Activated naive CD4-positive, alpha-beta T cell treated with anti-CD3 and anti-CD28 coated beads, Interleukin-2, amount 50 U/mL, for 16 hours (primary cell): ENCODE results near the gene TBC1D16.
"Not testable (repeated sequence)": the region's sequence is repeated elsewhere in the genome, so short reads cannot be mapped to it uniquely, and the experiment has no call there.

Experiments
- DNase-seq: peaks from one replicate; pipeline ENCODE4 v3.0.0-alpha.2; 2020

Gene TBC1D16

GRCh38 chr17:80002690-80003490 is 32.8 kb downstream of the TBC1D16 start:
- DNase-seq, result no peak

GRCh38 chr17:80002070-80002641 is 33.5 kb downstream of the TBC1D16 start:
- no peak for DNase-seq

GRCh38 chr17:80000981-80001775 is 34.5 kb downstream of the TBC1D16 start:
- DNase-seq, result no peak

- DNase-seq, result no peak
Observed at GRCh38 chr17:80000136-80000535, 35.5 kb downstream of the TBC1D16 start.

DNA sequence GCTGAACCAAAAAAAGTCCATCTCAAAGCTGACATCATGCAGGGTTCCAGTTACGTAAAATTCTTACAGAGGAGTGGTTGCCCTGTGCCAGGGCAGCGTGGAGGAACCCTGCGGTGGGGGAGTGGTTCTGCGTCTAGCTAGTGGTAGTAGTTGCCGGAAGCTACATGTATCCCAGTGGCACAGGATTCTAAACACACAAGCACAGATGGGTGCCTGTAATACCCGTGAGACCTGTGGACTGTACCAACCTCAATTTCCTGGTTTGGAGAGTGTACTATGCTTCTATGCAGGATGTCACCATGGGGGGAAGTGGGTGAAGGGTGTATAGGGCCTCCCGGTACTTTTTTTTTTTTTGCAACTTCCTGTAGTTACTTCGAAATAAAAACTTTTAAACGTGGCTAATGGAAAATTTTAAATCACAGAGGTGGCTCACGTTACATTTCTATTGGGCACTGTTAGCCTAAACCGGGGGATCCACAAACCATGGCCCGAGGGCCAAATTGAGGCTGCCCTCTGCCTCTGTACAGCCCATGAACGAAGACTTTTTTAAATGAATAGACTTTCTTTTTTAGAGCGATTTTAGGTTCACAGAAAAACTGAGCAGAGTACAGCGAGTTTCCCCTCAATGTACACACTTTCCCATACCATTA is 38.5 kb downstream of the TBC1D16 start:
- DNase-seq, result peak; percentile 68

DNA sequence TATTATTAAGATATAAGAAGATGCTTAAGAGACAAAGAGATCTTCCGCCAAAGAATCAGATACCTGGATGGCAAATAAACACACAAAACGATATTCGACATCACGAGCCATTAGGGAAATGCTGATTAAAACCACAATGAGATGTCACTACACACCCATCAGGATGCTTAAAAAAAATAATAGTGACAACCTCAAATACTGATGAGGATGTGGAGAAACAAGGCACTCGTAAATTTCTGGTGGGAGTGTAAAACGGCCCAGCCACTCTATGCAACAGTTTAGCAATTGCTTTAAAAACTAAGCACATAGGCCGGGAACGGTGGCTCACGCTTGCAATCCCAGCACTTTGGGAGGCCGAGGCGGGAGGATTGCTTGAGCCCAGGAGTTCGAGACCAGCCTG is 39.4 kb downstream of the TBC1D16 start:
- no peak for DNase-seq

DNA sequence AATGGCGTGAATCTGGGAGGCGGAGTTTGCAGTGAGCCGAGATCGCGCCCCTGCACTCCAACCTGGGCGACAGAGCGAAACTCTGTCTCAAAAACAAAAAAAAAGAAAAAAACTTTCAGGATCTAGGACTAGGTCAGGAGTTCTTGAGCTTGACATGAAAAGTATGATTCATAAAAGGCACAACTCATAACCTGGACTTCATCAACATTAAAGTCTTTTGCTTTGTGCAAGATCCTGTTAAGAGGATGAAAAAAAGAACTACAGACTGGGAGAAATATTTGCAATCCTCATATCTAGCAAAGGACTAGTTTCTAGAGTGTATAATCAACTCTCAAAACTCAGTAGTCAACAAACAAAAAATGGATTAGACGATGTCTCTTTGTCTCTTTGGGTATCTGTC is 40.0 kb downstream of the TBC1D16 start:
- DNase-seq, result no peak

GRCh38 chr17:79994602-79995001 is 41.1 kb downstream of the TBC1D16 start:
- no peak for DNase-seq

- DNase-seq, result not testable (repeated sequence)
Observed at GRCh38 chr17:79994228-79994569, 41.5 kb downstream of the TBC1D16 start.

DNA sequence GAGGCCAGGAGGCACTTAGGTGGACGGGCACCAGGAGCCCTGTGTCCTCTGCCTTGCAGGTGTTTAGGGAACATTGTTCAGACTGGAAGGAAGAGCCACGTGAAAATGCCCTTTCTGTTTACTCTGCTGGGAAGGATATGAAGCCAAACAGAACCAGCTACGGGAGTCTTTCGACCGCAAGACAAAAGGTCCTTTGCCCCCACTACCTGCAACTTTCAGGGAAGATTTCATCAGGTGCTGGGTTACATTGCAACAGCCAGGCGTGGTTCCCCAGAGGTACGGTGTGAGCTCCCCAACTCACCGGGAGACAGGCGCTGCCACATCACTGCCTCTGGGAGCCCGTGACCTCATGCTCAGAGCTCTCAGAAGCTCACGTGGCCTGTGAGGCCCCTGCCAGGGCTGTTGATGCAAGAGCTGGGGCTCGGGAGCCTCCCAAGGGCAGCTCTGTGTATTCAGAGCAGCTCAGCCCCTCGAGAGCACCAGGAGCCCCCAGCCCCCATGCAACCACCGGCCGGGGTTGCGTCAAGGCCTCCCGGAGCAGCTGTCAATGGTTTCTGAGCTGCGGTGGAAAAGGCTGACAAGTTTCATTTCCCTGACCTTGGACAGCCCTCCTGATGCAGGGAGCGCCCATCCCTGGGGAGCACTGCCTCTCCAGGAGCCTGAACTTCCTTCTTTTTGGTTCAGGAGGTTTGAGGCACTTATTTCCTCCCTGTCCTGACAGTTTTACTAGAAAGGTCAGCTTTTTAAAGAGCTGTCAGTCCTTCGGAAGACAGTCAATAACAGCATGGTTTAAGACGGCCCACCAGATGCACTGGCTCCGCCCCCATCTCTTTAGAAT is 42.1 kb downstream of the TBC1D16 start:
- peak; percentile 80 for DNase-seq

DNA sequence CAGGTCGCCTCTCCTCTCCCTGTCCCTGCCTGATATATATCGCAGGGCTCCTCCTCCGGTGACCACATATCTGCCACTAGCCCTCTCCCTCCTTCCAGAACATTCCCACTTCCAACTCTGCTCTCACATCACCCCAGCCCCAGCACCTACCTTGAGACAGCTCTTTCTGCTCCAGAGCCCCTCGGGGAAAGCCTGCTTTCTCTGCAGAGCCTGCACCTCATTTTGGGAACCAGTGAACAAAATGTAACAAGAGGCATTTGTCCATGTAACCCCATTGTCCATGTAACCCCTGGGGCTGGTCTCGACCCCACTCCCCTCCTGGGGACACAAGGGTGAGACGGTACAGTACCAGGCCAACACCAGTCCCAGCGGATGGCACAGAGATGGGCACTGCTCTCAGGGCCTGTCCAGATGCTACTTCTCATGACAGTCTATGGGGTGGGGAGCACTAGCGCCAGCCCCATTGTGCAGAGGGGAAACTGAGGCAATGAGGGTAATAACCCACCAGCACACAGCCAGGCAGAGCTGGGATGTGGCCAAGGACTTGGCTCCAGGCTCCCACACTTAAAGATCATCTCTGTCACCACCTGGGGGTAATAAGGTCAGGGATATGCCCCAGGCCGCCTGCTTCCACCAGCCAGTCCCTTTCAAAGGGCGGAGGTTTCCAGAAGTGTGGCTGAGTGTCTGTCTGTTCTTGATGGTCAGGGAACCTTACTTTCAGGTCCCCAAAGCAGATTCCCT is 42.9 kb downstream of the TBC1D16 start:
- DNase-seq, result no peak

- no peak for DNase-seq
Observed at GRCh38 chr17:79991924-79992648, 43.6 kb downstream of the TBC1D16 start.

DNA sequence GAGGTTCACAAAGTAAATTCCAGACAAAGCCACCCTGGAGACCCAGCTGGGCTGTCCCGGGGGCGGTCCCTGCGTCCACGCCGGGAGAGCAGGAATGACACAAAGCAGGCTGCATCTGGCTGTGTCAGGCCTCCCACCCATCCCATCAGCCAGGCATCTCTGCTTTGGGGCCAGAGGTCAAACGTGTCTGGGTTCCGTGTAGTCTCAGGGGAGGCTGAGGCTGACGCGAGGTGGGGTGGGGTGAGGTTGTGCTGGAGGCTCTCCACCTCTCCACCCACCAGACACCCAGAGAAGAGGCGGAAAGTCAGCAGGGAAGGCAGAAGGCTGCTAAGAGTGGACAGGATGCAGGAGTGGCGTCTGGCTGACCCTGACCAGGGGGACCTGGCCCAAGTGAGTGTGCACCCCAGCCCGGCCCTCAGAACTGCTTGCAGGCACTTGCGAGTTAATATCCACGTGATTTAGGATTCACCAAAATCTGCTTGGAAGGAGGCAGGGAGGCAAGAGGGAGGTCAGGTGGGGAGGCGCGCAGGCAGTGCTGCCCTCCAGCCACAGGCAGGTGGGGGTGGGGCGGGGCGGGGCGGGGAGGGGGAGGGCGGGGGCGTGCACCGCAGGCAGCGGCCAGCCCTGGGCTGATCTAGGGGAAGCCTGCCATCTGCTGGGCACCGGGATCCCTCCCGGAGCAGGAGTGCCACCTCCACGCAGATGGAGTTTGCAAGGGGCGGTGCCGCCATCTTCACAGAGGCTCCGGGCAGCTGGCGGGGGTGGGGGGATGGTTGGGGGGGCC is 44.3 kb downstream of the TBC1D16 start:
- peak; percentile 88 for DNase-seq

DNA sequence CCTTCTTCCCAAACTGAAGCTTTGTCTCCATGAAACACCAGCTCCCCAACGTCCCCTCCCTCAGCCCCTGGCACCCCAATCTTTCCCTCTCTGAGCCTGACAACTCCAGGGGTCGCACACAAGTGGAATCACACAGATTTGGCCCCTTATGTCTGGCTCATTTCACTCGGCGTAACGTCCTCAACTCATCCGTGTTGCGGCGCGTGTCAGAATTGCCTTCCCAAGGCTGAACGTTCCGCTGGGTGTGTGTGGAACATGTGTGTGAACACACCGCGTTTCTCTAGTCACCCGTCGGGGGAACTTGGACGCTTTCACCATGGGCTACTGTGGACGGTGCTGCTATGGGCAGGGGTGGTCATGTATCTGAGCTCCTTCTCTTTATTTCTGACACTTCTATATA is 45.0 kb downstream of the TBC1D16 start:
- DNase-seq, result no peak

- no peak for DNase-seq
Observed at GRCh38 chr17:79990051-79990592, 45.5 kb downstream of the TBC1D16 start.

DNA sequence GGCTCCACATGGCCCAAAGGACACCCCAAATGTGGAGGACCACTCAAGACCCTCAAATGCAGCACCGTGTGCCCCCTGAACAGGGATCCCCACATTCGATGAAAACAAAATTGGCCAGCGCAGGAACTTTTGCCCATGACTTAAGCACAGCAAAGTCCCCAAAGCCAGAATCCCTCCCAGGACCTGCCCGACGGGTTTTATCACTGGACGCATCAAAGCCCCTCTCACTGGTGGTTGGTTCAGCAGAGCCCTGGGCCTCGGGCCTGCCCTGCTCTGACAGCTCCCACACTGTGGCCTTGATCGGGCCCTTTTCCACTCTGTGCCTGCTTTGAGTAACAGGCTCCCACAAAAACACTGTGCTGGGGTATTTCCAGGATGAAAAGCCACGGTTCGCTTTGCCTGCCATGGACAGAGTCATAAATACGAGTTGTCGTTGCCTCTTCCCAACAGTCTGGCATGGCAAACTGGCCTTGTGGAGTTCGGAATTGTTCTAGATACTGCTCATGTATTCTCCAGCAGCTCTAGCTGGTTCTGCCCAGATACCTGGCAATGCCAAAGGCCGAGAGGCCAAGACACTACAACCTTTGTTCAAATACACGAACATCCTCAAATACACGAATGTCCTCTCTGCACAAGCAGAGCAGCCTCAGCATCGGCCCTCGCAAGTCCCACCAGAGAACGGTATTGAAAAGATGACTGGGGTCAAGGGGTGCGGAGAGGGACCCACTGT is 46.4 kb downstream of the TBC1D16 start:
- no peak for DNase-seq

- no peak for DNase-seq
Observed at GRCh38 chr17:79988185-79988971, 47.3 kb downstream of the TBC1D16 start.

GRCh38 chr17:79987935-79988184 is 47.8 kb downstream of the TBC1D16 start:
- no peak for DNase-seq
